Measurements from ENCODE around the gene ECI2. TPM values are rescaled to one million over a fixed set of nuclear protein-coding genes. Genes with fewer than 3 reads are reported as not detected.

ECI2 gene
- total RNA-seq, 1 donor, result 110 TPM

- no peak overlapping the region for H3K4me3 ChIP-seq (ENCODE audit: low read depth, low read length)
- no peak for DNase-seq (ENCODE audit: low read depth)
- TF ChIP-seq CTCF (IDR thresholded peaks at IDR 0.05; ENCODE audit: insufficient read depth, low read length), result no peak
These were observed 28.2 kb upstream of the ECI2 start for GRCh38 chr6:4163408-4164116.

GRCh38 chr6:4162370-4162769, 27.0 kb upstream of the ECI2 start:
- no peak for TF ChIP-seq CTCF (IDR thresholded peaks at IDR 0.05; ENCODE audit: insufficient read depth, low read length)
- H3K4me3 ChIP-seq (ENCODE audit: low read depth, low read length), result no peak overlapping the region
- no peak for DNase-seq (ENCODE audit: low read depth)

- no peak for DNase-seq (ENCODE audit: low read depth)
- H3K4me3 ChIP-seq (ENCODE audit: low read depth, low read length), result no peak overlapping the region
- no peak for TF ChIP-seq CTCF (IDR thresholded peaks at IDR 0.05; ENCODE audit: insufficient read depth, low read length)
These were observed 24.1 kb upstream of the ECI2 start for GRCh38 chr6:4159491-4159890.

GRCh38 chr6:4157506-4157905, 22.1 kb upstream of the ECI2 start:
- TF ChIP-seq CTCF (IDR thresholded peaks at IDR 0.05; ENCODE audit: insufficient read depth, low read length), result no peak
- no peak overlapping the region for H3K4me3 ChIP-seq (ENCODE audit: low read depth, low read length)
- no peak for DNase-seq (ENCODE audit: low read depth)

- peak; percentile 90 for DNase-seq (ENCODE audit: low read depth)
- peak; percentile 83 for TF ChIP-seq CTCF (IDR thresholded peaks at IDR 0.05; ENCODE audit: insufficient read depth, low read length)
- H3K4me3 ChIP-seq (ENCODE audit: low read depth, low read length), result no peak overlapping the region
These were observed 20.6 kb upstream of the ECI2 start for GRCh38 chr6:4155848-4156466.

- no peak for DNase-seq (ENCODE audit: low read depth)
These were observed 18.2 kb upstream of the ECI2 start for GRCh38 chr6:4153514-4153985.

More at GRCh38 chr6:4153514-4153985, 18.2 kb upstream of the ECI2 start:
- H3K4me3 ChIP-seq (ENCODE audit: low read depth, low read length), result no peak overlapping the region
- no peak for TF ChIP-seq CTCF (IDR thresholded peaks at IDR 0.05; ENCODE audit: insufficient read depth, low read length)
